Karpas-422 (cell line): ENCODE measurements around the gene SEZ6L. TPM values are rescaled to one million over a fixed set of nuclear protein-coding genes. Genes with fewer than 3 reads are reported as not detected.

Experiments
- DNase-seq: peaks from one replicate; pipeline ENCODE4 v3.0.0-alpha.2; 2015
- H2AFZ ChIP-seq: fragments of 200-600 bp; sonication (generic); 2 replicates; pipeline ENCODE4 v1.6.1; 2014; ENCODE audit warnings: antibody characterized with exemption, low read length, mixed read lengths
- H3K27ac ChIP-seq: fragments of 200-600 bp; sonication (generic); 2 replicates; pipeline ENCODE4 v1.5.1; 2014; ENCODE audit warnings: mild to moderate bottlenecking, low read length, moderate library complexity
- H3K27me3 ChIP-seq: fragments of 200-600 bp; sonication (generic); 2 replicates; pipeline ENCODE4 v1.6.1; 2014; ENCODE audit warnings: low read length, mixed read lengths
- H3K36me3 ChIP-seq: fragments of 200-600 bp; sonication (generic); 2 replicates; pipeline ENCODE4 v1.6.1; 2014; ENCODE audit warnings: low read length, mixed read lengths; ENCODE audit not compliant: insufficient read depth
- H3K4me1 ChIP-seq: fragments of 200-600 bp; sonication (generic); 2 replicates; pipeline ENCODE4 v1.6.1; 2014; ENCODE audit warnings: mild to moderate bottlenecking, low read length, mixed read lengths
- H3K4me2 ChIP-seq: fragments of 200-600 bp; sonication (generic); 2 replicates; pipeline ENCODE4 v1.6.1; 2014; ENCODE audit warnings: low read length, low read depth, mild to moderate bottlenecking; ENCODE audit not compliant: poor library complexity, severe bottlenecking
- H3K4me3 ChIP-seq: fragments of 200-600 bp; sonication (generic); 2 replicates; pipeline ENCODE4 v1.5.1; 2014; ENCODE audit warnings: mild to moderate bottlenecking, antibody characterized with exemption, low read length, mixed read lengths
- H3K79me2 ChIP-seq: fragments of 200-600 bp; sonication (generic); 2 replicates; pipeline ENCODE4 v1.6.1; 2014; ENCODE audit warnings: mild to moderate bottlenecking, low read length, mixed read lengths
- H3K9ac ChIP-seq: fragments of 200-600 bp; sonication (generic); 2 replicates; pipeline ENCODE4 v1.6.0; 2014; ENCODE audit warnings: low read length
- H3K9me2 ChIP-seq: fragments of 200-600 bp; sonication (generic), shearing (Covaris generic); replicated peaks from 2 replicates; pipeline ENCODE4 v1.6.0; 2014; ENCODE audit warnings: mild to moderate bottlenecking, low read length, moderate library complexity; ENCODE audit not compliant: insufficient read depth
- H3K9me3 ChIP-seq: fragments of 300-700, 200-600 bp; sonication (generic); 2 replicates; pipeline ENCODE4 v1.6.1; 2014; ENCODE audit warnings: low read length, mixed read lengths
- H4K20me1 ChIP-seq: fragments of 200-600 bp; sonication (generic); 2 replicates; pipeline ENCODE4 v1.6.1; 2014; ENCODE audit warnings: mild to moderate bottlenecking, antibody characterized with exemption, low read length, low read depth; ENCODE audit not compliant: insufficient read depth
- total RNA-seq: library from RNA; depleted of rRNA; stranded (reverse); fragments of >200 nt; shearing (Covaris generic); gene quantifications from 2 replicates; pipeline ENCODE4 v1.2.3, GENCODE V29; 2014; ENCODE audit warnings: low replicate concordance

Gene SEZ6L
- total RNA-seq, 1 experiment from 2014 or later, result 0.41 TPM

DNA sequence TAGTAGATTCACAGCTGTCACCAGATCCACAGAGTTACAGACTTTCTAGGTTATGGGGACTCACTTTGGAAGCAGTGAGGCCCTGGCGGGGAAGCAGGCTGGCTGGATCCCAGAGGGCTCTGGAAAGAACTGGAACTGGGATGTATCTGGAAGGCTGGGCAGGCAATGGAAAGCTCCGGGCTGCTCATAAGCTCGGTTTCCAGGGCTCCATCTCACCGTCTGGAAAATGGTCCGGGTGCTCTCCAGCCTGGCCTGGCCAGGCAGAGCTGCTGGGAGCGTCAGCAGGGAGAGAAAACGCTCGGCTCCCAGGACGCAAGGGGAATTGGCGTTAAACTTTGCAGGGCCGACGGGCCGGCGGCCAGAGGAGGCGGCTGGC, 335 bp upstream of the SEZ6L start:
- Histone ChIP-seq H2AFZ (no peak overlapping the region), H3K27me3 (no peaks in the 10 kb centered on the region), H3K4me3 (no peak overlapping the region), H3K79me2 (no peaks in the 10 kb centered on the region), H3K4me1 (no peaks in the 10 kb centered on the region), H3K9ac (no peak overlapping the region), H3K27ac (no peak overlapping the region), H3K36me3 (no peaks in the 10 kb centered on the region), H3K9me2 (no peaks in the 10 kb centered on the region), H3K4me2 (no peak overlapping the region), H4K20me1 (no peaks in the 10 kb centered on the region), H3K9me3 (no peaks in the 10 kb centered on the region)
- no peak for DNase-seq

GRCh38 chr22:26170112-26170492, 840 bp downstream of the SEZ6L start:
- H3K4me2 ChIP-seq, result no peak overlapping the region
- H3K79me2 ChIP-seq, result no peaks in the 10 kb centered on the region
- no peaks in the 10 kb centered on the region for H3K27me3 ChIP-seq
- no peaks in the 10 kb centered on the region for H3K9me2 ChIP-seq
- no peaks in the 10 kb centered on the region for H3K36me3 ChIP-seq
- H3K27ac ChIP-seq, result no peak overlapping the region
- no peak overlapping the region for H2AFZ ChIP-seq
- no peak overlapping the region for H3K4me3 ChIP-seq
- no peaks in the 10 kb centered on the region for H3K9me3 ChIP-seq
- no peaks in the 10 kb centered on the region for H3K4me1 ChIP-seq
- DNase-seq, result no peak
- no peaks in the 10 kb centered on the region for H4K20me1 ChIP-seq
- H3K9ac ChIP-seq, result no peak overlapping the region

GRCh38 chr22:26170795-26171580, 1.7 kb downstream of the SEZ6L start:
- Histone ChIP-seq H3K9me3 (no peaks in the 10 kb centered on the region), H3K4me1 (no peaks in the 10 kb centered on the region), H3K4me2 (no peak overlapping the region), H3K9me2 (no peaks in the 10 kb centered on the region), H3K79me2 (no peaks in the 10 kb centered on the region), H3K36me3 (no peaks in the 10 kb centered on the region), H4K20me1 (no peaks in the 10 kb centered on the region), H2AFZ (no peak overlapping the region), H3K4me3 (no peak overlapping the region), H3K27ac (no peak overlapping the region), H3K27me3 (no peaks in the 10 kb centered on the region), H3K9ac (no peak overlapping the region)
- peak; percentile 46 for DNase-seq

DNA sequence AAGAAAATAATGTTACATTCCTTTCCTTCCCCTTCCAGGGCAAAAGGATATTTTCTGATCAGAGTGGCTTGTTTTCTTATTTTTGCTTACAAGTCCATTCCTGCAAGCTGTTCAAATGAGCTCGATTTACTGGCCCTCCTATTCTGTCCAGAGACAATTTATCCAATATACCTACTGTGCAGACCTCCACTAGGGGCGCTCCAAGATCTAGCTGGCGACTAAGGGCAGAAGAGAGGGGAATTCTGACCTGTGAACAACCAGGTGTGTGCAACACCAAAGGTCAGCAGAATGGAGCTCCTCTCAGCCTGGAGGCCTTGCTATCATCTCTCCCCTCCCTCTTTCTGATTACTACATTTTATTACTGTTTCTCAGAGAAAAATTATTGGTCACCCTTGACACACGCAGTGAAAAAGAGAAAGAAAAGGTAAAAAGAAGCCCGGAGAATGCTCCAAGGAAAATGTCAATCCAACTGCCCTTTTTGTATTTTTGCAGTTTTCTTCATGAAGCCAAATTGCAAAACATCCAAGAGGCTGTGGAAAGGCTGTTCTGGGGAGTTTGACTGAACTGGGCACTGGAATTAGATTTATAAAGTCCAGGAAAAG, 3.2 kb downstream of the SEZ6L start:
- Histone ChIP-seq H3K36me3 (no peaks in the 10 kb centered on the region), H3K9ac (no peak overlapping the region), H3K4me1 (no peaks in the 10 kb centered on the region), H3K4me3 (no peak overlapping the region), H3K27ac (no peak overlapping the region), H2AFZ (no peak overlapping the region), H3K9me2 (no peaks in the 10 kb centered on the region), H4K20me1 (no peaks in the 10 kb centered on the region), H3K9me3 (no peaks in the 10 kb centered on the region), H3K79me2 (no peaks in the 10 kb centered on the region), H3K27me3 (no peaks in the 10 kb centered on the region), H3K4me2 (no peak overlapping the region)
- DNase-seq, result peak; percentile 84

- H2AFZ ChIP-seq, result no peak overlapping the region
- H3K9me3 ChIP-seq, result no peaks in the 10 kb centered on the region
- peak; percentile 51 for DNase-seq
- no peak overlapping the region for H3K9ac ChIP-seq
- no peaks in the 10 kb centered on the region for H4K20me1 ChIP-seq
- no peaks in the 10 kb centered on the region for H3K9me2 ChIP-seq
- no peak overlapping the region for H3K27ac ChIP-seq
- H3K36me3 ChIP-seq, result no peaks in the 10 kb centered on the region
- no peaks in the 10 kb centered on the region for H3K27me3 ChIP-seq
- H3K79me2 ChIP-seq, result no peaks in the 10 kb centered on the region
- H3K4me3 ChIP-seq, result no peak overlapping the region
- H3K4me2 ChIP-seq, result no peak overlapping the region
- no peaks in the 10 kb centered on the region for H3K4me1 ChIP-seq
These were observed 5.0 kb downstream of the SEZ6L start for GRCh38 chr22:26174280-26174679.

- Histone ChIP-seq H3K4me2 (no peak overlapping the region), H3K9ac (no peak overlapping the region), H2AFZ (no peak overlapping the region), H3K4me1 (no peaks in the 10 kb centered on the region), H3K4me3 (no peak overlapping the region), H4K20me1 (no peaks in the 10 kb centered on the region), H3K79me2 (no peaks in the 10 kb centered on the region), H3K27me3 (no peaks in the 10 kb centered on the region), H3K36me3 (no peaks in the 10 kb centered on the region), H3K9me2 (no peaks in the 10 kb centered on the region), H3K9me3 (no peaks in the 10 kb centered on the region), H3K27ac (no peak overlapping the region)
- DNase-seq, result no peak
These were observed 13.5 kb downstream of the SEZ6L start for GRCh38 chr22:26182723-26183122.

GRCh38 chr22:26185190-26185589, 15.9 kb downstream of the SEZ6L start:
- Histone ChIP-seq H3K4me1 (no peaks in the 10 kb centered on the region), H4K20me1 (no peaks in the 10 kb centered on the region), H3K79me2 (no peaks in the 10 kb centered on the region), H3K9me2 (no peaks in the 10 kb centered on the region), H3K27ac (no peak overlapping the region), H3K27me3 (no peaks in the 10 kb centered on the region), H3K9me3 (no peaks in the 10 kb centered on the region), H2AFZ (no peak overlapping the region), H3K4me2 (no peak overlapping the region), H3K36me3 (no peaks in the 10 kb centered on the region), H3K9ac (no peak overlapping the region), H3K4me3 (no peak overlapping the region)
- no peak for DNase-seq

DNA sequence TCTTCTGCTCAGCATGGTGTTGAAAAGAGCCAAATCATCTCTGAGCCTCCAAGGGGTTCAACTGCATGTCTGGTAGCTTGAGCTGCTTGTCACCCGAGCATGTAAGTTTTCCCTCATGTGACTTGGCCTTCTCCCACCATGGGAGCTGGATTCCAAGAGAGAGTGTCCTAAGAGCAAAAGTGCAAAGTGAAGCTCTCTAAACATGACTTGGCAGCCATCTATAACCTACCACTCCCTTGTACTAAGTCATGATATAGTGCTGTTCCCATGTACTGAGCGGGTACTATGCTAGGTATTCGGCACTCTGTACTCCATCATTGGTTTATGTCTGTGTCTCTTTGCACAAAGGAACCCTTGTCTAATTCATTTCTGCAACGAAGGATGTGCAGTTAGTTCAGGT, 19.1 kb downstream of the SEZ6L start:
- no peaks in the 10 kb centered on the region for H3K36me3 ChIP-seq
- no peak overlapping the region for H3K9ac ChIP-seq
- H3K4me3 ChIP-seq, result no peak overlapping the region
- no peaks in the 10 kb centered on the region for H3K9me3 ChIP-seq
- H3K9me2 ChIP-seq, result no peaks in the 10 kb centered on the region
- no peaks in the 10 kb centered on the region for H3K4me1 ChIP-seq
- H4K20me1 ChIP-seq, result no peaks in the 10 kb centered on the region
- H3K4me2 ChIP-seq, result no peak overlapping the region
- no peaks in the 10 kb centered on the region for H3K79me2 ChIP-seq
- H2AFZ ChIP-seq, result no peak overlapping the region
- no peak overlapping the region for H3K27ac ChIP-seq
- no peaks in the 10 kb centered on the region for H3K27me3 ChIP-seq
- no peak for DNase-seq
